ENCODE measurements around the gene PXDN.

DNA sequence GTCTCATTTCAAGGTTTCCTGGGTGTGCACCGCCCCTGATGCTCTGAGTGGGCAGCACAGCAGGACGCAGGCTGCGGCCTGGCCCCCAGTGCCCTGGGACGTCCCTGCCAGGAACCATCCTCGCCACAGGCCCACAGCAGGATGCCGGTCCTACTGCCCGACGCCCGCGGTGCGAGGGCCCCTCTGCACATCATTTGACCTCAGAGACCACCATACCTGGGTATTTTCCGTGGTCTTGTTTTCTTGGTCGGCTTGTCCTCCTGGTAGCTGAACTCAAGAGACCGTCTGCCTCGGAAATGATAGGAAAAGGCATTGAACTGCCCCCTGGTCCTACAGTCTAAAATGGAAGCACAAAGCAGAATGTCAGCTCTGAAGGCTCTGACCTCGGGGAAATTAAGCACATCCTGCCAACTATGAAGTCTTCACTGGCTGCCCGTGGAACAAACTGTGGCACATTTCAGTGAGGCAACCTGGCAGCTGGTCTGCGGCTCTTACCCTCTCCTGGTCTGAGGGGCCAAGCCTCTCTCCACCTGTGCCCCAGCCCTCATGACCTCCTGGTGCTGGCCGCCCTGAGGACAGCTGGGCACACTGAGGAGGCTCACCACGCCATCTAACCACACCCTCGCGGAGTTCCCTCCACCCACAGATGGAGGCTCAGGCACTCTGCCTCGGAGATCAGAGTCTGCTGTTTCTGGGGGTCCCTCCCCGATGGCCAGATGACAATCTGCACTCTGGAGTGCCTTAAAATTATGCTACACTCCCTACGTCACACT is 105.0 kb downstream of the PXDN start:
- TF ChIP-seq CTCF (IDR thresholded peaks at IDR 0.05; ENCODE audit: borderline replicate concordance, extremely low read depth, low read length, poor library complexity, severe bottlenecking) (no peak), EZH2 (IDR thresholded peaks at IDR 0.05; ENCODE audit: borderline replicate concordance, low read depth, low read length, severe bottlenecking) (no peak)
